Endodermal cell (in vitro differentiated cells): ENCODE data around the gene LRMDA. TPM values are rescaled to one million over a fixed set of nuclear protein-coding genes. Genes with fewer than 3 reads are reported as not detected.

Source experiments
- DNase-seq: peaks from one replicate; pipeline ENCODE4 v3.0.0-alpha.2; 2017
- H3K27ac ChIP-seq: 2 replicates; pipeline ENCODE4 v1.5.1; 2013; ENCODE audit warnings: mild to moderate bottlenecking, low read depth, low read length, moderate library complexity
- H3K27me3 ChIP-seq: 2 replicates; pipeline ENCODE4 v1.6.1; 2013; ENCODE audit warnings: mild to moderate bottlenecking, low read length, moderate library complexity; ENCODE audit not compliant: insufficient read depth, control insufficient read depth, poor library complexity, severe bottlenecking
- H3K36me3 ChIP-seq: 2 replicates; pipeline ENCODE4 v1.7.0; 2013; ENCODE audit warnings: mild to moderate bottlenecking, low read length, moderate library complexity; ENCODE audit not compliant: control insufficient read depth, insufficient read depth
- H3K4me1 ChIP-seq: one replicate; pipeline ENCODE4 v1.7.0; 2013; ENCODE audit warnings: low read length; ENCODE audit not compliant: control insufficient read depth, insufficient read depth
- H3K4me3 ChIP-seq: 2 replicates; pipeline ENCODE4 v1.5.1; 2013; ENCODE audit warnings: mild to moderate bottlenecking, low read length, moderate library complexity
- H3K9ac ChIP-seq: 2 replicates; pipeline ENCODE4 v1.6.1; 2013; ENCODE audit warnings: mild to moderate bottlenecking, low read length, moderate library complexity; ENCODE audit not compliant: poor library complexity, severe bottlenecking; ENCODE audit errors: extremely low read depth
- H3K9me3 ChIP-seq: 2 replicates; pipeline ENCODE4 v1.6.1; 2013; ENCODE audit warnings: mild to moderate bottlenecking, low read length, moderate library complexity; ENCODE audit not compliant: control insufficient read depth
- H3K27ac Mint-ChIP-seq: 2 replicates; pipeline ENCODE4 v1.8.0; 2020; ENCODE audit warnings: mixed read lengths
- H3K27me3 Mint-ChIP-seq: 2 replicates; pipeline ENCODE4 v1.8.0; 2021; ENCODE audit warnings: mild to moderate bottlenecking, mixed read lengths; ENCODE audit not compliant: insufficient read depth
- H3K36me3 Mint-ChIP-seq: 2 replicates; pipeline ENCODE4 v1.8.0; 2020; ENCODE audit warnings: low read depth, mixed read lengths
- H3K4me1 Mint-ChIP-seq: 2 replicates; pipeline ENCODE4 v1.8.0; 2020; ENCODE audit warnings: mixed read lengths
- H3K4me3 Mint-ChIP-seq: 2 replicates; pipeline ENCODE4 v1.8.0; 2020; ENCODE audit warnings: mild to moderate bottlenecking, moderate library complexity, mixed read lengths
- H3K9me3 Mint-ChIP-seq: 2 replicates; pipeline ENCODE4 v1.8.0; 2020; ENCODE audit warnings: mild to moderate bottlenecking, mixed read lengths
- CTCF ChIP-seq: fragments of 200-600 bp; sonication (generic); conservative IDR thresholded peaks from 2 replicates; pipeline ENCODE4 v1.5.0; 2021; ENCODE audit warnings: antibody characterized with exemption, mild to moderate bottlenecking
- WGBS, 2 experiments: methylation state at CpG; one replicate each; pipeline versions ENCODE4 v1.1.5 to v1.1.7; 2013; ENCODE audit warnings: missing lambda C conversion rate in 2 of 2, mixed read lengths in 1 of 2; ENCODE audit not compliant: insufficient coverage in 1 of 2, insufficient read length in 1 of 2; 5-methylcytosine and 5-hydroxymethylcytosine counted together
- total RNA-seq, 2 donors: library from RNA; stranded (reverse); fragmentation: NEBNext Ultra II Directional in 1 of 2; extraction: Animal tissue kit (Norgen Biotek cat#: 25700) in 1 of 2; gene quantifications; 2 replicates in 1 of 2; 3 replicates in 1 of 2; pipeline ENCODE4 v1.2.1, GENCODE V29; 2021

Gene LRMDA
- total RNA-seq, 2 donors from 2014 or later, result 1.7 to 5.1 TPM

GRCh38 chr10:75950997-75951589, 519.7 kb downstream of the LRMDA start:
- TF ChIP-seq CTCF, result no peak
- Histone ChIP-seq H3K4me3 (no peak overlapping the region), H3K9me3 (no peaks in the 10 kb centered on the region), H3K36me3 (no peaks in the 10 kb centered on the region), H3K27me3 (no peaks in the 10 kb centered on the region), H3K9ac (no peak overlapping the region), H3K4me1 (no peaks in the 10 kb centered on the region), H3K27ac (no peak overlapping the region)
- DNase-seq, result no peak
- Mint-ChIP-seq H3K27me3 (no peaks in the 10 kb centered on the region), H3K27ac (no peak overlapping the region), H3K36me3 (no peaks in the 10 kb centered on the region), H3K9me3 (no peaks in the 10 kb centered on the region), H3K4me1 (no peaks in the 10 kb centered on the region), H3K4me3 (no peak overlapping the region)
- WGBS, 2 experiments, result 87 to 90% methylated on average over 7 of the region's 7 CpGs

- Mint-ChIP-seq H3K27ac (no peak overlapping the region), H3K27me3 (no peaks in the 10 kb centered on the region)
Observed at GRCh38 chr10:75951627-75952026, 520.2 kb downstream of the LRMDA start.

GRCh38 chr10:75952093-75952492, 520.7 kb downstream of the LRMDA start:
- H3K4me1 Mint-ChIP-seq, result no peaks in the 10 kb centered on the region
- no peak overlapping the region for H3K27ac ChIP-seq
- H3K4me1 ChIP-seq, result no peaks in the 10 kb centered on the region

More at GRCh38 chr10:75951627-75952026, 520.2 kb downstream of the LRMDA start:
- no peaks in the 10 kb centered on the region for H3K9me3 ChIP-seq
- no peaks in the 10 kb centered on the region for H3K27me3 ChIP-seq
- 94 to 100% methylated on average over 2 to 7 of the region's 7 CpGs for WGBS, 2 experiments
- H3K4me1 ChIP-seq, result no peaks in the 10 kb centered on the region
- TF ChIP-seq CTCF, result no peak
- no peak for DNase-seq
- Mint-ChIP-seq H3K9me3 (no peaks in the 10 kb centered on the region), H3K36me3 (no peaks in the 10 kb centered on the region), H3K4me1 (no peaks in the 10 kb centered on the region), H3K4me3 (no peak overlapping the region)
- H3K27ac ChIP-seq, result no peak overlapping the region
- H3K4me3 ChIP-seq, result no peak overlapping the region
- H3K9ac ChIP-seq, result no peak overlapping the region
- H3K36me3 ChIP-seq, result no peaks in the 10 kb centered on the region

More at GRCh38 chr10:75952093-75952492, 520.7 kb downstream of the LRMDA start:
- Histone ChIP-seq H3K4me3 (no peak overlapping the region), H3K36me3 (no peaks in the 10 kb centered on the region), H3K9me3 (no peaks in the 10 kb centered on the region), H3K27me3 (no peaks in the 10 kb centered on the region), H3K9ac (no peak overlapping the region)
- TF ChIP-seq CTCF, result no peak
- no peak overlapping the region for H3K4me3 Mint-ChIP-seq
- no peaks in the 10 kb centered on the region for H3K27me3 Mint-ChIP-seq
- no peaks in the 10 kb centered on the region for H3K9me3 Mint-ChIP-seq
- H3K36me3 Mint-ChIP-seq, result no peaks in the 10 kb centered on the region
- WGBS, 2 experiments, result 81 to 85% methylated on average over 3 to 6 of the region's 7 CpGs
- no peak overlapping the region for H3K27ac Mint-ChIP-seq
- no peak for DNase-seq
